Anterior cingulate cortex (tissue), 58 donors: Measurements from ENCODE around the gene LRCH1.

Experiments
- DNase-seq, 58 donors: peaks; one replicate each; lab custom pipeline; 2025; lab: John Stamatoyannopoulos, UW

LRCH1 gene

GRCh38 chr13:46556418-46556779 lies 3.4 kb downstream of the LRCH1 start:
- DNase-seq: no peak

- DNase-seq: no peak
Measured at GRCh38 chr13:46559272-46559805, 6.4 kb downstream of the LRCH1 start.

DNA sequence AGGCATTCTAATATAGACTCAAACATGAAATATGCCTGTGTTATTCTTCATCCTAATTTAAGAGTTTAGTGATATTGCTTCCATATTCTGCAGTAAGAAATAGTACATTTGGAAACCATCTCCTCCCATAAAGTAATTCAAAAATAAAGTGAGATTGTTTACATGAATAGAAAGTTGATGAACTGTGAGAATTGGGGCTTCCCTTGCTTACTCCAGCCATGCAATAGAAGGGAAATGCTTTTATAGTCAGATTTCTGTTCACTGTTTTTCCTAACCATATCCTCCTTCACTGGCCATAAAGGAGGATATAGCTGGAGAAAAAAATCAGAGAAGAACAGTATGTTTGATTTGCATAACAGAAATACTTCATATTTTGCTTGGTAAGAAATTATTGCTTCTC lies 7.8 kb downstream of the LRCH1 start:
- no peak for DNase-seq

DNA sequence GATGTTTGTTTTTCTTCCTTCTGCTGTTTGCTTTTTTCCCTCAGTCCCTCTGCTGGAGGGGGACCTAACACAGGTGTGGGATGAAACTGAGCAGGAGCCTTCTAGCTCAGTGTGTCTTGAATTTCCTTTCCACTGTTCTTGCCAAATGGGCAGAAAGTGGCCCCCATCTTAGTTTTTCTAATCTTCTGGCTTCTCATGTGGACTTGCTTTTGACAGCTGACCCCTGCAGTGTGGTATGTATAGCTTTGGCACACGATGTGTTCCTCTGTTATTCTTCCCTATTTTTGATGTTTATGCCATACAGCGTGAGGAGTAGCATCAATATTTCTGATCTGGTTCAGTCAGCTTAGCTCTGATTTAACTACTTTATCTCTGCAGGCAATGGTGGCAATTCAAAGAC lies 8.3 kb downstream of the LRCH1 start:
- no peak for DNase-seq

- no peak for DNase-seq
Measured at GRCh38 chr13:46561691-46562090, 8.7 kb downstream of the LRCH1 start.

DNA sequence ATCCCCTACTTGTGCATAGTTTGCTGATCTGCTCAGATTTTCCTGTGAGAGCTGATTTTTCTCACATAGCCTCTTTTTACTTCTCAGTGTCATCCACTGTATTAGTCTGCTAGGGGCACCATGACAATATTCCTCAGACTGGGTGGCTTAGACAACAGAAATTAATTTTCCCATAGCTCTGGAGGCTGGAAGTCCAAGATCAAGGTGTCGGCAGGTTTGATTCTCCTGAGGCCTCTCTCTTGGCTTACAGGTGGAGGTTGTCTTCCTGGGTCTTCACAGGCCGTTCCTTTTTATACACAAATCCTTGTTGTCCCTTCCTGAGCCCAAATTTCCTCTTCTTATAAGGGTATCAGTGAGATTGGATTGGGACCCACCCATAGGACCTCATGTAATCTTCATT lies 9.2 kb downstream of the LRCH1 start:
- no peak for DNase-seq

GRCh38 chr13:46562581-46562980 lies 9.6 kb downstream of the LRCH1 start:
- no peak for DNase-seq

- no peak for DNase-seq
Measured at GRCh38 chr13:46565808-46566750, 13.1 kb downstream of the LRCH1 start.

DNA sequence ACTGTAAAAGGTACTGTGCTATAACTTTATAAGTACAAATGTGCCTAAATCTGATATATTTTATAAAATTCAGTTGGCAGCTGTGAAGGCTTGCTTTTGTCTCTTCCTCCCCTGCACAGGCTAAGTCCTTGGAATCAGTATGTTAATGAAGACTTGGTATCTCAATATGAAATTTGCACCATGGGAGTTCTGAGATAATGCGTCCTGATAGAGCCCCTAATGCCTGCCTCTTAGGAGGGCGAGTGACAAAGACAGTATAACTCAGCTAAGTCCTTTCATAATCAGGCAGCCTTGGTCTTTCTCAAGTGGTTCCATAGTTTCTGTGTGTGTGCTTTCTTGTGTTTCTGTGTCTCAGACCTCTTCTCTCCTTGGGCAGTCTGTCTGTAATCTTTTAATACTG lies 14.7 kb downstream of the LRCH1 start:
- no peak for DNase-seq

DNA sequence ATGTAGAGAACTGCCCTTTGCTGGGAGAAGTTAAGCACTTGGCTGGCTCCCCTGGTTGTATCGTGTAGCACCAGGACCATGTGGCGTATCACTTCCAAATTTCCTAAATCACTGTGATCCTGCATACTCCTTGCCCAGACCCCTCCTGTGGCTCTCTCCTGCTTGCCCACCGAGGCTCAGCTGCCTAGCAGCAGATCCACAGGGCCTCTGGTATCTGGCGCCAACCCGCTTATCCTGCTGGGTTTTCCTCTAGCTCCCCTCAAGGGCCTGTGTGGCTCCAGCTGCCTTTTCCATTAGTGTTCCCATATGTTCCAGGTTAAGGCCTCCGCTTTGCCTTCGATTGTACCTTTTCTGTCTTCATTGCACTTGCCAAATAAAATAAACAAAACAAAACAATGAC lies 16.5 kb downstream of the LRCH1 start:
- no peak for DNase-seq

GRCh38 chr13:46570273-46570672 lies 17.3 kb downstream of the LRCH1 start:
- DNase-seq: no peak

DNA sequence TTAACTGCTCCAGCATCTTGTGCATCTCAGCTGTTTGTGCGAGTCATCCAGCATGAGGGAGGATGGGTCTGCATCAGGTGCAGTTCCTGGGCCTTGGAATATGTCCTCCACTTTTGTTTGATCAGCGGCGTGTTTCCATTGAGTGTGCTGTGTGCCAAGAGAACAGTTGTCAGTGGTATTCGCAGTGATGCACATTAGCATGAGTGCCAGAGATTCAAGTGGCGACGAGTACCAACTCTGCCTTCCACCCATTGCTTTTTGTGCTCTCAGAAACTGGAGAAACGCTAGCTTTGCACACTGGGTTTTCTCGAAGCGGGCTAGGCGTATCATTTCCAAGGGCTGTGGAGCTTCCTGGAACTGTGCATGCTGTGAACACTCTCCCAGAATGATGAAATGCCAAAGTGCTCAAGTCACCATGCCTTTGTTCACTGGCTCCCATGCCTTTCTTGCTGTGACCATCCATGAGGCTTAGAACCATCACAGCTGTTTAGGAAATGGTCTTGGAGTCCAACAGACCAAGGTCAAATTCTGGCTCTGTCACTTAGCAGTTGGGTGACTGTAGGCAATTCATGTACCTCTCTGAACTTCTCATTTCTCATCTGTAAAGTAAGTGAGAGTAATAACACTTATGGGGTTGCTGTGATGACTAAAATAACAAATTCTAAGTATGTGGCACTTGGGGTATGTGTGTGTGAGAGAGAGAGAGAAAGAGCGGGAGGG lies 18.4 kb downstream of the LRCH1 start:
- peak in 8 of 58 donors; percentile 4 to 53 (median 15) for DNase-seq

- DNase-seq: no peak
Measured at GRCh38 chr13:46571909-46572595, 19.1 kb downstream of the LRCH1 start.

DNA sequence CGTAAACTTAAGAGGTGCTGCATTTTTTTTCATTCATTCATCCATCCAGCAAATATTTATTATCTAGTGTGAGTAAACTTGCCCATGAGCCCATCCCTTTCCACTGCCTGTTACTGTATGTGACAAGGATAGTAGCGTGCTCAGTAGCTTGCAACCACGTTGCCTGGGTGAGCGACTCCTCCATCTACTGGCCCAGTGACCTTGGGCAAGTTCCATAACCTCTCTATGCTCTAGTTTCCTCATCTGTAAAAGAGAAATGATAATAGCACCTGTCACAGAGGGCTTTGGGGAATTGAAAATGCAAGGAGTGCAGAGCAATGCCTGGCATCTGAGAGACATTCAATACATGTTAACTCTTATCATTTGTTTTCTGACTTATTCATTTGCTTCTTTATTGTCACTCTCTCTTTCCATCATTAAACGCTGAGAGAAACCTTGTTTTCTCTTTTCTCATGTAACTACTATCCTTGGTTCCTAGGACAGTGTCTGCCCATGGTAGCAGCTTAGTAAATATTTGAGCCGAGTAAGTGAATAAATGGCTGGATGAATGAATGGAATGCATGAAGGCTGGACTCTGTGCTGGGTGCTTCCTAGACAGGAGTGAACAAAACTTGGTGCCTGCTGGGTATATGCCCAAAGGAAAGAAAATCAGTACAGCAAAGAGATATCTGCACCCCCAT lies 19.9 kb downstream of the LRCH1 start:
- no peak for DNase-seq

DNA sequence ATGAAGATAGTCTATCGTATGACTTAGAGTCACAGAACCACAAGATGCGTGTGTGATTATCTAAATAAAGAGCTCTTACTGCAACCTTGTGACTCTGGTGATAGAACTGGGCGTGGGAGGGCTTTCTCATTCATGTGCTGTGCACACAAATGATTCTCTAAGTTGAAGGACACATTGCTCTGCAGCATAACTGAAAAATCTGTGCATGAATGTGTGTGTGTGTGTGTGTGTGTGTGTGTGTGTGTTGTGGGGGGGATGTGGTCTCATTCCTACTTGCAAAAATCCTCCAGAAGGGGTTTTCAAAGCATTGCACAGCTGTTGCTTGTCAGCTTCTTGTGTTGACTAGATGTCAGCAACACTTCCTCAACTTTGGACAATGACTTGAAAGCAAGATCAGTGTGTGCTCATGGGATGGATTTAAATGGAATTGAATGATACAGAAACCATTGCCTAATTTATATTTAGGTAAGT lies 22.4 kb downstream of the LRCH1 start:
- no peak for DNase-seq

DNA sequence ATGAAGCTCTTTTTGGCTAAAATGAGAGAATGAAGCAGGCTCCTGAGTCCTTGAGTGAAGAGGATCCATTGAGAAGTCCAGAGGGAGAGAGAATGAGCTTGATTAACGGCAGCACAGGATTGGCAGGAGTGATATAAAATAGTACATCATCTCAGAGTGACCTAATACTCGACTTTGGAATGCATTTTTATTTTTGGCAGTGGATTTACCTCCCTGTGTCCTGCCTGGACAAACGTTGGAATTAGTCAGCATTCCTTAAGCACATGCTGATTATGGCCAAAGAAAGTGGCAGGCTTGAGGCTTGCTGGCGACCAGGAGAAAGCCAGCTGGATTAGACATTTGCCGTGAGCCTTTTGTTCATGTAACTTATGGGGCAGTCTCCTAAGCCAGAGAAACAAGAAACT lies 22.9 kb downstream of the LRCH1 start:
- no peak for DNase-seq

- no peak for DNase-seq
Measured at GRCh38 chr13:46576762-46577161, 23.8 kb downstream of the LRCH1 start.

- DNase-seq: peak in 1 of 58 donors; percentile 4
Measured at GRCh38 chr13:46577696-46578589, 25.0 kb downstream of the LRCH1 start.

DNA sequence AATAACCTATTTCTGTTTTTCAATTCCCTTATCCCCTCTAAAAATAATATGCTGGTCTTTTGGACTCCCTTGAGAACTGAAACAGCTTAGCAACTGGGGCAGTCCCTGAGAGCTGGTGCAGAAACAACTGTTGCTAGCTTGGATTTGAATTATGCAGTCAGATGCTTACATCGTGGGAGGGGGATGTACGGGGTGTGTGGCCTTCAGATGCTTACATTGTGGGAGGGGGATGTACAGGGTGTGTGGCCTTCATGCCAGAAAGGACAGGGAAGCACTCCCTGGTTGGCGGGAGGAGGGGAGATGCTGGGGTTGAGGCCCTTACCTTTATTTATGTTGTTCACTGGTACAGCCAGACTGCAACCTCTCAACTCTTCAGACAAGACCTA lies 25.6 kb downstream of the LRCH1 start:
- DNase-seq: no peak
